Measurements from ENCODE around the gene ID1.

DNA sequence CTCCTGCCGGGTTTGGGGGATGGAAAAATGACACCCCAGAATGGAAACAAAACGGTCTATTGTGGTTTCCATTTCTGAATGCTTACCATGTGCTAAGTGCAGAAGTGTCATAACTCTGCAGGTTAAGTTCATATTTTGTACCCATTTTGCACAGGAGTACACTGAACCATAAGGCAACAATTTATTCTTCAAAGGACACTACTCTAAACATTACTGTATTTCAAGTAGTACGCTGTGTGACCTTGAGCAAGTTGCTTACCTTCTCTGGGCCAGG is 9.8 kb upstream of the ID1 start:
- TF ChIP-seq, protein P1, sequence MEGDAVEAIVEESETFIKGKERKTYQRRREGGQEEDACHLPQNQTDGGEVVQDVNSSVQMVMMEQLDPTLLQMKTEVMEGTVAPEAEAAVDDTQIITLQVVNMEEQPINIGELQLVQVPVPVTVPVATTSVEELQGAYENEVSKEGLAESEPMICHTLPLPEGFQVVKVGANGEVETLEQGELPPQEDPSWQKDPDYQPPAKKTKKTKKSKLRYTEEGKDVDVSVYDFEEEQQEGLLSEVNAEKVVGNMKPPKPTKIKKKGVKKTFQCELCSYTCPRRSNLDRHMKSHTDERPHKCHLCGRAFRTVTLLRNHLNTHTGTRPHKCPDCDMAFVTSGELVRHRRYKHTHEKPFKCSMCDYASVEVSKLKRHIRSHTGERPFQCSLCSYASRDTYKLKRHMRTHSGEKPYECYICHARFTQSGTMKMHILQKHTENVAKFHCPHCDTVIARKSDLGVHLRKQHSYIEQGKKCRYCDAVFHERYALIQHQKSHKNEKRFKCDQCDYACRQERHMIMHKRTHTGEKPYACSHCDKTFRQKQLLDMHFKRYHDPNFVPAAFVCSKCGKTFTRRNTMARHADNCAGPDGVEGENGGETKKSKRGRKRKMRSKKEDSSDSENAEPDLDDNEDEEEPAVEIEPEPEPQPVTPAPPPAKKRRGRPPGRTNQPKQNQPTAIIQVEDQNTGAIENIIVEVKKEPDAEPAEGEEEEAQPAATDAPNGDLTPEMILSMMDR (IDR thresholded peaks at IDR 0.05) = no peak
- TF ChIP-seq POLR2A (IDR thresholded peaks at IDR 0.05) = no peak
